Measurements from ENCODE around the gene JAK1.

The JAK1 gene

DNA sequence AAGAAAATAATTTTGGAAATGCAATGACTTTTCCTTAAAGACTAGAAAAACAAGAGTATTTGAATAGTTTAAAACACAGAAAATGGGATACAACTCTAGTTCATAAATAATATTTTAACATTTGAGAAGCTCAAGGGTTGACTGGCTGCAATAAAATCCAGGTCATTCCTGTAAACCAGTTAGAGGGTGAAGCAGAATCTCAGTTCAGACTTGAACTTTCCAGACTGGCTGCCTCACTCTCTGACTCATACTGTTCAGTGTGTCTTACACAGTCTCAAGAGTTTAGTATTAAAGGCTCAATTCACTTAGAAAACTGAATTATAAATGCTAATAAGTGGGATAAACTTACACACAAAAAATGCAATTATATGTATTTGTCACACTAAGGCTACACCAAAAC is 131.6 kb downstream of the JAK1 start:
- no peak overlapping the region for H3K27ac ChIP-seq (ENCODE audit: low read depth, low read length)
- no peak overlapping the region for H3K14ac ChIP-seq (ENCODE audit: low read length)
- H3K23ac ChIP-seq (ENCODE audit: low read length), result no peak overlapping the region
- no peaks in the 10 kb centered on the region for H3K79me1 ChIP-seq (ENCODE audit: low read length)
- no peak overlapping the region for H2AK5ac ChIP-seq (ENCODE audit: low read length)
- H3K27me3 ChIP-seq (ENCODE audit: insufficient read depth, low read length), result no peaks in the 10 kb centered on the region
- no peak overlapping the region for H2BK120ac ChIP-seq (ENCODE audit: insufficient read depth, low read length, poor library complexity)
- H3K4ac ChIP-seq (ENCODE audit: low read depth, low read length), result no peak overlapping the region
- no peak overlapping the region for H4K91ac ChIP-seq (ENCODE audit: low read depth, low read length)
- no peaks in the 10 kb centered on the region for H3K79me2 ChIP-seq (ENCODE audit: control insufficient read depth, insufficient read depth, low read length, poor library complexity)
- peak; percentile 58 to 84 for DNase-seq
- H3K18ac ChIP-seq (ENCODE audit: low read length), result no peak overlapping the region
- H3K4me2 ChIP-seq (ENCODE audit: low read length), result no peak overlapping the region
- H4K8ac ChIP-seq (ENCODE audit: low read depth, low read length), result no peak overlapping the region
- H4K12ac ChIP-seq (ENCODE audit: low read depth, low read length), result no peak overlapping the region
- H2AFZ ChIP-seq (ENCODE audit: insufficient read depth, low read length, poor library complexity), result no peak overlapping the region
- no peak overlapping the region for H2BK5ac ChIP-seq (ENCODE audit: low read depth, low read length, poor library complexity)
- H3K4me1 ChIP-seq (ENCODE audit: control insufficient read depth in 1 of 2, insufficient read depth in 2 of 2, low read length in 2 of 2), result peaks cover 3 to 4% of the 10 kb centered on the region in 2 experiments
- no peak overlapping the region for H3K9ac ChIP-seq (ENCODE audit: low read length)
- H3K9me3 ChIP-seq (ENCODE audit: insufficient read depth, low read depth, low read length), result peaks cover 2% of the 10 kb centered on the region
- peaks cover 12 to 27% of the 10 kb centered on the region in 2 experiments for H3K36me3 ChIP-seq (ENCODE audit: control insufficient read depth in 1 of 2, insufficient read depth in 2 of 2, low read length in 2 of 2)
- no peak overlapping the region for H3K4me3 ChIP-seq (ENCODE audit: low read depth, low read length)
- H2BK12ac ChIP-seq (ENCODE audit: low read length), result no peak overlapping the region

DNA sequence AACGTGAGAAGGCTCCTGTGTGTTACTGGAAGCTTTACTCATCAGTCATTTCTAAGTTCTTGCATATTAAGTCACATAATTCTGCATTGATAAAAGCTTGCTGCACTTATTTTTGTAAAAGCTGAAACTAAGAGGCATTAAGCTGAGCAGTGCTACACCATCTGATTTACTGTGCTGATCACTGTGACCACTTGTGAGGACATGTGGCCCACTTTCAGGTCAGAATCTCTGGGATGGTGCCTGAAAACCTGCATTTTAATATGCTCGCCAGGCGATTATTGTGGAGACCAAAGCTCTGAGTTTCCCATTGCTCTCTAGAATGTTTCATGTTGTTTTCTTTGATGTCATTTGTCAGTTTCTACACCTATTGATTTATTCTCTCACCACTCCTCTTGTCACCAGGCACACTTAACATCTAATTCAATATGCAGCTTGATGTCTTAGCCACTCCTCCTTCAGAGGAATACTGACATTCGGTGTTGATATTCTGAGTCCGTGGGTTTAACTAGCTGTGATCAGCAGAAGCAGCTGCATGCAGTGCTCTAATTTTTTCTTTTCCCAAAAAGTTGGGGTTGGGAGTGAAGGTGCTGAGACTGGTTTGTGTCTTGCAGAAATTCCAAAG is 136.2 kb downstream of the JAK1 start:
- Histone ChIP-seq H2AFZ (ENCODE audit: insufficient read depth, low read length, poor library complexity) (no peak overlapping the region), H3K14ac (ENCODE audit: low read length) (no peak overlapping the region), H3K79me1 (ENCODE audit: low read length) (no peaks in the 10 kb centered on the region), H3K18ac (ENCODE audit: low read length) (no peak overlapping the region), H2BK120ac (ENCODE audit: insufficient read depth, low read length, poor library complexity) (no peak overlapping the region), H3K23ac (ENCODE audit: low read length) (no peak overlapping the region), H4K12ac (ENCODE audit: low read depth, low read length) (no peak overlapping the region), H3K4me2 (ENCODE audit: low read length) (no peak overlapping the region), H3K4me1 (ENCODE audit: control insufficient read depth in 1 of 2, insufficient read depth in 2 of 2, low read length in 2 of 2) (no peaks in the 10 kb centered on the region), H3K4ac (ENCODE audit: low read depth, low read length) (no peak overlapping the region), H2BK12ac (ENCODE audit: low read length) (no peak overlapping the region), H3K9ac (ENCODE audit: low read length) (no peak overlapping the region), H3K36me3 (ENCODE audit: control insufficient read depth in 1 of 2, insufficient read depth in 2 of 2, low read length in 2 of 2) (peaks cover 0 to 5% of the 10 kb centered on the region in 2 experiments), H3K27me3 (ENCODE audit: insufficient read depth, low read length) (no peaks in the 10 kb centered on the region), H3K27ac (ENCODE audit: low read depth, low read length) (no peak overlapping the region), H2BK5ac (ENCODE audit: low read depth, low read length, poor library complexity) (no peak overlapping the region), H3K9me3 (ENCODE audit: insufficient read depth, low read depth, low read length) (no peaks in the 10 kb centered on the region), H3K4me3 (ENCODE audit: low read depth, low read length) (no peak overlapping the region), H2AK5ac (ENCODE audit: low read length) (no peak overlapping the region), H3K79me2 (ENCODE audit: control insufficient read depth, insufficient read depth, low read length, poor library complexity) (no peaks in the 10 kb centered on the region), H4K8ac (ENCODE audit: low read depth, low read length) (no peak overlapping the region), H4K91ac (ENCODE audit: low read depth, low read length) (no peak overlapping the region)
- no peak for DNase-seq
- no CpG with 5 or more reads among the region's 5 CpGs for WGBS (ENCODE audit: extremely low coverage, insufficient coverage, insufficient read length)

DNA sequence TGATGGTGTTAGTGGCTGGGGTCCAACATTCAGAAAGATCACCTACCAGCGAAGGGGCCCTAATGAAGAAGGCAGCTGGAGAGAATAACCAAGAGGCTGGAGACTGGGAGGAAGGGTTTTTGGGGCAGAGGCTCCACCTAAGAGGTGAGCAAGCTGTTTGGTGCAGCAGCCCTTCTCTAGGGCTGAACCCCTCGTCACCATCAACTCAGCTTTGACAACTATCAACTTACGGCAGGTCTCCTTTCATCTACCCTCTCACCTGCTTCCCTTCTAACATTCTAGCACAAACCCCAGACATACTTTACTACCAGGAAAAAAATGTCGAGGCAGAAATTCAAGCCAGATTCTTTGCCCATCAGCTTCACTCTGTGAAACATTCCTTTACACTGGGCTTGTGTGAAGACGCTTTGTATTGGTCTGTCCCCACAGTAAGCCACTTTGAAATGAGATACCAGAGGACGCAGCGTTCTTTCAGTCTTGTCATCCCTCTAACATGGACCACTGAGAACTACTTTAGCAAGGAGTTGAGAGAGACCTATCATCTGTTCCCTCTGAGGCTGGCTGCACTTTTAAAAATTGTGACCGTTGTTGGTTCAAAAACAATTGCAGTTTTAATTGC is 136.8 kb downstream of the JAK1 start:
- Histone ChIP-seq H3K79me1 (ENCODE audit: low read length) (no peaks in the 10 kb centered on the region), H2AK5ac (ENCODE audit: low read length) (no peak overlapping the region), H3K18ac (ENCODE audit: low read length) (no peak overlapping the region), H3K9me3 (ENCODE audit: insufficient read depth, low read depth, low read length) (no peaks in the 10 kb centered on the region), H2BK12ac (ENCODE audit: low read length) (no peak overlapping the region), H3K4me1 (ENCODE audit: control insufficient read depth in 1 of 2, insufficient read depth in 2 of 2, low read length in 2 of 2) (no peaks in the 10 kb centered on the region), H3K4me2 (ENCODE audit: low read length) (no peak overlapping the region), H4K12ac (ENCODE audit: low read depth, low read length) (no peak overlapping the region), H3K36me3 (ENCODE audit: control insufficient read depth in 1 of 2, insufficient read depth in 2 of 2, low read length in 2 of 2) (peaks cover 0 to 5% of the 10 kb centered on the region in 2 experiments), H3K14ac (ENCODE audit: low read length) (no peak overlapping the region), H3K27me3 (ENCODE audit: insufficient read depth, low read length) (no peaks in the 10 kb centered on the region), H3K23ac (ENCODE audit: low read length) (no peak overlapping the region), H3K4ac (ENCODE audit: low read depth, low read length) (no peak overlapping the region), H2BK5ac (ENCODE audit: low read depth, low read length, poor library complexity) (no peak overlapping the region), H2AFZ (ENCODE audit: insufficient read depth, low read length, poor library complexity) (no peak overlapping the region), H3K27ac (ENCODE audit: low read depth, low read length) (no peak overlapping the region), H3K79me2 (ENCODE audit: control insufficient read depth, insufficient read depth, low read length, poor library complexity) (no peaks in the 10 kb centered on the region), H2BK120ac (ENCODE audit: insufficient read depth, low read length, poor library complexity) (no peak overlapping the region), H4K91ac (ENCODE audit: low read depth, low read length) (no peak overlapping the region), H3K9ac (ENCODE audit: low read length) (no peak overlapping the region), H3K4me3 (ENCODE audit: low read depth, low read length) (no peak overlapping the region), H4K8ac (ENCODE audit: low read depth, low read length) (no peak overlapping the region)
- DNase-seq, result peak in 1 of 2 donors; percentile 46
- WGBS (ENCODE audit: extremely low coverage, insufficient coverage, insufficient read length), result no CpG with 5 or more reads among the region's 8 CpGs

DNA sequence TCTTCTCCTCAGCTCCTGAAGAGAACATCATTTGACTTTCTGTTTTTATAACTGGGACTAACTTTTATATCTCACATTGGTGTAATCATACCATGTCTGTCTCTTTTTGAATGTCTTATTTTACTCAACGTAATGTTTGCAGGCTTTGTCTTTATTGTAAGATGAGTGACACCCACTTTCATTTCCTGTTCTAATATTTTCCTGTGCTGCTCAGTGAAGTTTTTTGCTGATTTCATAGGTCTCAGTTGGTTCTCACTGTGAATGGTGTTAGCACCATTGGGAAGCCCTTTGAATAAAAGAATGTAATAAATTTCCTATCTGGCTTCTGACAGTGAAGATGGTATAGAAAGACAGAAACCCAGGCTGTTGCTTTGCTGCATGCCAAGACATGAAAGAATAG is 137.5 kb downstream of the JAK1 start:
- Histone ChIP-seq H3K79me2 (ENCODE audit: control insufficient read depth, insufficient read depth, low read length, poor library complexity) (no peaks in the 10 kb centered on the region), H2AFZ (ENCODE audit: insufficient read depth, low read length, poor library complexity) (no peak overlapping the region), H2AK5ac (ENCODE audit: low read length) (no peak overlapping the region), H3K4me1 (ENCODE audit: control insufficient read depth in 1 of 2, insufficient read depth in 2 of 2, low read length in 2 of 2) (no peaks in the 10 kb centered on the region), H2BK120ac (ENCODE audit: insufficient read depth, low read length, poor library complexity) (no peak overlapping the region), H2BK12ac (ENCODE audit: low read length) (no peak overlapping the region), H3K27ac (ENCODE audit: low read depth, low read length) (no peak overlapping the region), H3K4ac (ENCODE audit: low read depth, low read length) (no peak overlapping the region), H3K18ac (ENCODE audit: low read length) (no peak overlapping the region), H3K27me3 (ENCODE audit: insufficient read depth, low read length) (no peaks in the 10 kb centered on the region), H3K4me2 (ENCODE audit: low read length) (no peak overlapping the region), H4K12ac (ENCODE audit: low read depth, low read length) (no peak overlapping the region), H4K8ac (ENCODE audit: low read depth, low read length) (no peak overlapping the region), H3K36me3 (ENCODE audit: control insufficient read depth in 1 of 2, insufficient read depth in 2 of 2, low read length in 2 of 2) (peaks cover 0 to 5% of the 10 kb centered on the region in 2 experiments), H3K4me3 (ENCODE audit: low read depth, low read length) (no peak overlapping the region), H3K9ac (ENCODE audit: low read length) (no peak overlapping the region), H3K14ac (ENCODE audit: low read length) (no peak overlapping the region), H3K9me3 (ENCODE audit: insufficient read depth, low read depth, low read length) (no peaks in the 10 kb centered on the region), H2BK5ac (ENCODE audit: low read depth, low read length, poor library complexity) (no peak overlapping the region), H3K79me1 (ENCODE audit: low read length) (no peaks in the 10 kb centered on the region), H3K23ac (ENCODE audit: low read length) (peak overlapping the region; percentile 49), H4K91ac (ENCODE audit: low read depth, low read length) (no peak overlapping the region)
- no peak for DNase-seq
- WGBS (ENCODE audit: extremely low coverage, insufficient coverage, insufficient read length), result no CpG with 5 or more reads among the region's 1 CpG

Data from trophoblast cell (in vitro differentiated cells and primary cell).